Measurements from ENCODE around the gene LONP2. TPM values are rescaled to one million over a fixed set of nuclear protein-coding genes. Genes with fewer than 3 reads are reported as not detected.

LONP2 gene
- total and polyA plus RNA-seq, 10 of the 15 experiments (the other 5 are each of a cell fraction or from before 2014, with no cell fraction given), result 8.3 to 48.0 (median 34.8) TPM

DNA sequence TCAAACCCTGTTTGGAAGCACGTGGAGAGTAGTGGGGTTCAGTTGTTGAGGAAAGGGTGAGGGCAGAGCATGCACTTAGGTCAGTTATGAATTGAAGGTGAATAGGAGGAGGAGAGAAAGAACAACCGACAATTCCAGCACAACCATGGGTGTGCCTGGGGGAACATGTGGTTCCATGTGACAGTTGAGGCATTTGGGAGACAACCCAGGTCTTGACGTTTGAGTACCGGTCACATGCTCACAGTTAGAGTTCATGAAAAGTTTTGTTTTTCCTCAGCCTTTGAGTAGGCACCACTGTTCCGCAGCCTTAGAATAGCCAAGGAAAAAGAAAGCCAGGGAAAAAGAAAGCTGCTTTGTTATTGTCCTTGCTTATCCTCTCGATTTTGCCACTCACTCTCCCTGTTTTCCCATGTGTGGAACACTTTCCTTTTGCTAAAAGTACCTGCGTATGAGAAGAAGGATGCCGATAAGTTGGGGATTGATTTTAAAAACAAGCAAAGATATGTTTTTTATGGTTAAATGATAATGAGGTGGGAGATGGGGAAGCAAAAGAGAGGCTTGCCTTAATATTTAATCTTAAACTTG, 28.8 kb downstream of the LONP2 start (continued):
- TF ChIP-seq TARDBP (IDR thresholded peaks at IDR 0.05; ENCODE audit: borderline replicate concordance), result no peak
- TF ChIP-seq NR2C2 (IDR thresholded peaks at IDR 0.05; ENCODE audit: borderline replicate concordance, control insufficient read depth, insufficient read length, low read depth), result no peak
- TF ChIP-seq MEF2B (IDR thresholded peaks at IDR 0.05; ENCODE audit: partially characterized antibody, poor library complexity, severe bottlenecking), result no peak
- TF ChIP-seq RUNX3 (IDR thresholded peaks at IDR 0.05; ENCODE audit: low read length), result no peak
- TF ChIP-seq NFIC (IDR thresholded peaks at IDR 0.05; ENCODE audit: low read depth, low read length), result no peak
- TF ChIP-seq, protein P1, sequence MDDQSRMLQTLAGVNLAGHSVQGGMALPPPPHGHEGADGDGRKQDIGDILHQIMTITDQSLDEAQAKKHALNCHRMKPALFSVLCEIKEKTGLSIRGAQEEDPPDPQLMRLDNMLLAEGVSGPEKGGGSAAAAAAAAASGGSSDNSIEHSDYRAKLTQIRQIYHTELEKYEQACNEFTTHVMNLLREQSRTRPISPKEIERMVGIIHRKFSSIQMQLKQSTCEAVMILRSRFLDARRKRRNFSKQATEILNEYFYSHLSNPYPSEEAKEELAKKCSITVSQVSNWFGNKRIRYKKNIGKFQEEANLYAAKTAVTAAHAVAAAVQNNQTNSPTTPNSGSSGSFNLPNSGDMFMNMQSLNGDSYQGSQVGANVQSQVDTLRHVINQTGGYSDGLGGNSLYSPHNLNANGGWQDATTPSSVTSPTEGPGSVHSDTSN (IDR thresholded peaks at IDR 0.05; ENCODE audit: insufficient replicate concordance, low read depth, low read length), result no peak
- TF ChIP-seq, protein P2, sequence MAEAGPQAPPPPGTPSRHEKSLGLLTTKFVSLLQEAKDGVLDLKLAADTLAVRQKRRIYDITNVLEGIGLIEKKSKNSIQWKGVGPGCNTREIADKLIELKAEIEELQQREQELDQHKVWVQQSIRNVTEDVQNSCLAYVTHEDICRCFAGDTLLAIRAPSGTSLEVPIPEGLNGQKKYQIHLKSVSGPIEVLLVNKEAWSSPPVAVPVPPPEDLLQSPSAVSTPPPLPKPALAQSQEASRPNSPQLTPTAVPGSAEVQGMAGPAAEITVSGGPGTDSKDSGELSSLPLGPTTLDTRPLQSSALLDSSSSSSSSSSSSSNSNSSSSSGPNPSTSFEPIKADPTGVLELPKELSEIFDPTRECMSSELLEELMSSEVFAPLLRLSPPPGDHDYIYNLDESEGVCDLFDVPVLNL (IDR thresholded peaks at IDR 0.05; ENCODE audit: low read depth, low read length), result no peak

DNA sequence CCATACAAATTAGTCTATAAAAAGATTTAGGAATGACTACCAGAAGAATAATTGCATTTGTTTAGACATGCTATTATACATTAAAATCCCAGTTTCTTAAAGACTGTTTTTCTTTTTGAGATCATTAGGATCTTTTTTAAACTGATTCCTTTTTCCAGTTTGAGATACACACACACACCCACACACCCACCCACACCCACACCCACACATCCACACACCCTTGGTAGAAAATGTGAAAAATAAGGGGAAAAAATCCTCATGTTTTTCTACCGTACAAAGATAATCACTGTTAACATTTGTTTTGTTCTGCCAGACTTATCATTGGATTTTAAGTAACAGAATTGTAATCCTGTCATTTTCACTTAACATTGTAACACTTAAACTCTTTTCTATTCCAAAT, 30.4 kb downstream of the LONP2 start:
- no peak for FAIRE-seq
- SMC1A ChIA-PET (ENCODE audit: uncharacterized antibody, unreplicated experiment), result interaction anchor here (1.1 kb wide), 1 partner anchor 357 kb away, joined by 3 read pairs; no protein-coding TSS in a partner anchor

More for the DNA sequence above, 30.4 kb downstream of the LONP2 start:
- RAD21 ChIA-PET (ENCODE audit: unreplicated experiment), result interaction anchor here (0.7 kb wide), 1 partner anchor 8 kb away, joined by 3 read pairs; no protein-coding TSS in a partner anchor
- Histone ChIP-seq H3K4me1 (ENCODE audit: control insufficient read depth, insufficient read depth, low read length) (no peaks in the 10 kb centered on the region), H3K27ac (ENCODE audit: control insufficient read depth, insufficient read depth) (no peak overlapping the region), H4K20me1 (ENCODE audit: control insufficient read depth, insufficient read depth) (no peaks in the 10 kb centered on the region), H3K27me3 (replicated peaks in 1 of 2; ENCODE audit: control insufficient read depth in 2 of 2, insufficient read depth in 2 of 2, low read length in 1 of 2) (no peaks in the 10 kb centered on the region), H2AFZ (ENCODE audit: control insufficient read depth, low read depth, low read length) (no peak overlapping the region), H3K9ac (ENCODE audit: control insufficient read depth, insufficient read depth, low read length) (no peak overlapping the region), H3K36me3 (ENCODE audit: control insufficient read depth in 2 of 2, insufficient read depth in 2 of 2, low read length in 1 of 2) (peaks cover 4 to 17% of the 10 kb centered on the region in 2 experiments), H3K79me2 (ENCODE audit: control insufficient read depth, insufficient read depth, low read length) (no peaks in the 10 kb centered on the region), H3K4me3 (no peak overlapping the region), H3K9me3 (replicated peaks; ENCODE audit: control insufficient read depth, insufficient read depth, low read length) (no peaks in the 10 kb centered on the region), H3K4me2 (ENCODE audit: control insufficient read depth, insufficient read depth) (no peak overlapping the region)
- 92% methylated on average over 1 of the region's 1 CpG for WGBS (ENCODE audit: insufficient coverage, insufficient replicate concordance, low lambda C conversion rate, missing lambda C conversion rate)
- DNase-seq (ENCODE audit: low read depth, low spot score) (no peak), ATAC-seq (no peak)
- BruUV-seq (replicated peaks), result no TSS peak
- POLR2A ChIA-PET, result no interaction called here
- intact Hi-C loops (cut with micrococcal nuclease; ENCODE audit: unreplicated experiment) (no loop called here), in situ Hi-C loops (cut with MboI) (no loop called here)
- CTCF ChIA-PET, result interaction anchor here (1.1 kb wide), 1 partner anchor 356 kb away, joined by 5 read pairs; no protein-coding TSS in a partner anchor
- TF ChIP-seq PML (IDR thresholded peaks at IDR 0.05; ENCODE audit: low read length) (no peak), HDAC6 (IDR thresholded peaks at IDR 0.05; ENCODE audit: unreplicated experiment) (no peak), ZZZ3 (IDR thresholded peaks at IDR 0.05; ENCODE audit: control insufficient read depth, insufficient read length, low read depth) (no peak), ZNF24 (IDR thresholded peaks at IDR 0.05) (no peak)
- TF ChIP-seq, protein P3, sequence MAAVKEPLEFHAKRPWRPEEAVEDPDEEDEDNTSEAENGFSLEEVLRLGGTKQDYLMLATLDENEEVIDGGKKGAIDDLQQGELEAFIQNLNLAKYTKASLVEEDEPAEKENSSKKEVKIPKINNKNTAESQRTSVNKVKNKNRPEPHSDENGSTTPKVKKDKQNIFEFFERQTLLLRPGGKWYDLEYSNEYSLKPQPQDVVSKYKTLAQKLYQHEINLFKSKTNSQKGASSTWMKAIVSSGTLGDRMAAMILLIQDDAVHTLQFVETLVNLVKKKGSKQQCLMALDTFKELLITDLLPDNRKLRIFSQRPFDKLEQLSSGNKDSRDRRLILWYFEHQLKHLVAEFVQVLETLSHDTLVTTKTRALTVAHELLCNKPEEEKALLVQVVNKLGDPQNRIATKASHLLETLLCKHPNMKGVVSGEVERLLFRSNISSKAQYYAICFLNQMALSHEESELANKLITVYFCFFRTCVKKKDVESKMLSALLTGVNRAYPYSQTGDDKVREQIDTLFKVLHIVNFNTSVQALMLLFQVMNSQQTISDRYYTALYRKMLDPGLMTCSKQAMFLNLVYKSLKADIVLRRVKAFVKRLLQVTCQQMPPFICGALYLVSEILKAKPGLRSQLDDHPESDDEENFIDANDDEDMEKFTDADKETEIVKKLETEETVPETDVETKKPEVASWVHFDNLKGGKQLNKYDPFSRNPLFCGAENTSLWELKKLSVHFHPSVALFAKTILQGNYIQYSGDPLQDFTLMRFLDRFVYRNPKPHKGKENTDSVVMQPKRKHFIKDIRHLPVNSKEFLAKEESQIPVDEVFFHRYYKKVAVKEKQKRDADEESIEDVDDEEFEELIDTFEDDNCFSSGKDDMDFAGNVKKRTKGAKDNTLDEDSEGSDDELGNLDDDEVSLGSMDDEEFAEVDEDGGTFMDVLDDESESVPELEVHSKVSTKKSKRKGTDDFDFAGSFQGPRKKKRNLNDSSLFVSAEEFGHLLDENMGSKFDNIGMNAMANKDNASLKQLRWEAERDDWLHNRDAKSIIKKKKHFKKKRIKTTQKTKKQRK (IDR thresholded peaks at IDR 0.05; ENCODE audit: low read depth, low read length), result no peak
- TF ChIP-seq, protein P4, sequence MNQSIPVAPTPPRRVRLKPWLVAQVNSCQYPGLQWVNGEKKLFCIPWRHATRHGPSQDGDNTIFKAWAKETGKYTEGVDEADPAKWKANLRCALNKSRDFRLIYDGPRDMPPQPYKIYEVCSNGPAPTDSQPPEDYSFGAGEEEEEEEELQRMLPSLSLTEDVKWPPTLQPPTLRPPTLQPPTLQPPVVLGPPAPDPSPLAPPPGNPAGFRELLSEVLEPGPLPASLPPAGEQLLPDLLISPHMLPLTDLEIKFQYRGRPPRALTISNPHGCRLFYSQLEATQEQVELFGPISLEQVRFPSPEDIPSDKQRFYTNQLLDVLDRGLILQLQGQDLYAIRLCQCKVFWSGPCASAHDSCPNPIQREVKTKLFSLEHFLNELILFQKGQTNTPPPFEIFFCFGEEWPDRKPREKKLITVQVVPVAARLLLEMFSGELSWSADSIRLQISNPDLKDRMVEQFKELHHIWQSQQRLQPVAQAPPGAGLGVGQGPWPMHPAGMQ (IDR thresholded peaks at IDR 0.05; ENCODE audit: borderline replicate concordance), result no peak
